HG02623 (cell line): Measurements from ENCODE around the gene DHRSX.
"Not testable (repeated sequence)": the region's sequence is repeated elsewhere in the genome, so short reads cannot be mapped to it uniquely, and the experiment has no call there.

Experiments used
- ATAC-seq: cut with Tn5 transposase; IDR thresholded peaks from one replicate; pipeline ENCODE4 v1.9.1; 2021; ENCODE audit warnings: moderate library complexity; ENCODE audit not compliant: unreplicated experiment

DHRSX gene

GRCh38 chrX:2477313-2477712 lies 23.5 kb downstream of the DHRSX start:
- ATAC-seq = not testable (repeated sequence)

- ATAC-seq = no peak
Measured at GRCh38 chrX:2474963-2475726, 25.6 kb downstream of the DHRSX start.

DNA sequence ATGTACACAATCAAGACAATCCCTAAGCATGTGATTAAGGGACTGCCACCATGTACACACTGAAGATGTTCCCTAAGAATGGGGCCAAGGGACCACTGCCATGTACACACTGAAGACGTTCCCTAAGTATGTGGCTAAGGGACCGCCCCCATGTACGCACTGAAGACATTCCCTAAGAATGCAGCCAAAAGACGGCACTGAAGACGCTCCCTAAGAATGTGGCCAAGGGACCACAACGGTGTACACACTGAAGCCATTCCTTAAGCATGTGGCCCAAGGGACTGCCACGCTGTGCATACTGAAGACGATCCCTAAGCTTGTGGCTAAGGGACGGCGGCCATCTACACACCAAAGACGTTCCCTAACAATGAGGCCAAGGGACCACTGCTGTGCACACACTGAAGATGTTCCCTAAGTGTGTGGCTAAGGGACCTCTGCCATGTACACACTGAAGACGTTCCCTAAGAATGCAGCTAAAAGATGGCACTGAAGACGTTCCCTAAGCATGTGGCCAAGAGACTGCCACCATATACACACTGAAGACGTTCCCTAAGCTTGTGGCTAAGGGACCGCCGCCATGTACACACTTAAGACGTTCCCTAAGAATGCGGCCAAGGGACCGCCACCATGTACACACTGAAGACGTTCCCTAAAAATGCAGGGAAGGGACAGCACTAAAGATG lies 26.4 kb downstream of the DHRSX start:
- ATAC-seq = no peak

DNA sequence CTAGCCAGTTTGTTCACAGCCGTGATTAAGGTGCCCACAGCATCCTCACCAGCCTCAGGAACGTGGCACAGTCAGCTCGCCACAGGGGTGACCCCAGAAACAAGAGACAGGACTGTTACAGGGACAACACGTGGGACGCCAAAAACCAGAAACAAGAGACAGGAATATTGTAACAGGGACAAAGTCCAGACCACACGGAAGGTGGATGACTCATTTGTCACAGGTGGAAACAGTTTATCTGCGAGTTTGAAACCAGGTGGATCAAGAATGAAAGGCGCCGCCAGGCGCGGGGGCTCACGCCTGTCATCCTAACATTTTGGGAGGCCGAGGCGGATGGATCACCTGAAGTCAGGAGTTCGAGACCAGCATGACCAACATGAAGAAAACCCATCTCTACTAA lies 27.7 kb downstream of the DHRSX start:
- ATAC-seq = not testable (repeated sequence)

GRCh38 chrX:2471641-2472040 lies 29.1 kb downstream of the DHRSX start:
- ATAC-seq = no peak

DNA sequence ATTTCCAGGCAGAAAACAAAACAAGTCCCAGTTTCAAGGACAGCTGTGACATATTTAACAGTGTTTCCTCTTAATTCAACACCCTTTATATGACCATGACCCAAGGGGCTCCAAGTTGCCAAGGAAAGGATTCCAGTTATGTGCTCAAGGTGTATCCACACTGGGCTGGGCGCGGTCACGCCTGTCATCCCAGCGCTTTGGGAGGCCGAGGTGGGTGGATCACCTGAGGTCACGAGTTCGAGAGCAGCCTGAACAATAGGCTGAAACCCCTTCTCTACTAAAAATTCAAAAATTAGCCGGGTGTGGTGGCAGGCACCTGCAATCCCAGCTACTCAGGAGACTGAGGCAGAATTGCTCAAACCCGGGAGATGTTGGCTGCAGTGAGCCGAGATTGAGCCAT lies 29.6 kb downstream of the DHRSX start:
- not testable (repeated sequence) for ATAC-seq

- ATAC-seq = not testable (repeated sequence)
Measured at GRCh38 chrX:2469852-2470251, 30.9 kb downstream of the DHRSX start.

DNA sequence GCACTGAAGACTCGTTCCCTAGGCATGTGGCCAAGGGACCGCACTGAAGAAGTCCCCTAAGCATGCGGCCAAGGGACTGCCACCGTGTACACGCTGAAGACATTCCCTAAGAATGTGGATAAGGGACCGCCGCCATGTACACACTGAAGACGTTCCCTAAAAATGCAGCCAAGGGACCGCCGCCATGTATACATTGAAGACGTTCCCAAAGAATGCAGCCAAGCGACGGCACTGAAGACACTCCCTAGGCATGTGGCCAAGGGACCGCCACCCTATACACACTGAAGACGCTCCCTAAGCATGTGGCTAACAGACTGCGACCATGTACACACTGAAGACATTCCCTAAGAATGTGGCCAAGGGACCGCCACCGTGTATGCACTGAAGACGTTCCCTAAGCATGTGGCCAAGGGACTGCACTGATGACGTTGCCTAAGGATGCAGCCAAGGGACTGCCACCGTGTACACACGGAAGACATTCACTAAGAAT lies 31.5 kb downstream of the DHRSX start:
- no peak for ATAC-seq

DNA sequence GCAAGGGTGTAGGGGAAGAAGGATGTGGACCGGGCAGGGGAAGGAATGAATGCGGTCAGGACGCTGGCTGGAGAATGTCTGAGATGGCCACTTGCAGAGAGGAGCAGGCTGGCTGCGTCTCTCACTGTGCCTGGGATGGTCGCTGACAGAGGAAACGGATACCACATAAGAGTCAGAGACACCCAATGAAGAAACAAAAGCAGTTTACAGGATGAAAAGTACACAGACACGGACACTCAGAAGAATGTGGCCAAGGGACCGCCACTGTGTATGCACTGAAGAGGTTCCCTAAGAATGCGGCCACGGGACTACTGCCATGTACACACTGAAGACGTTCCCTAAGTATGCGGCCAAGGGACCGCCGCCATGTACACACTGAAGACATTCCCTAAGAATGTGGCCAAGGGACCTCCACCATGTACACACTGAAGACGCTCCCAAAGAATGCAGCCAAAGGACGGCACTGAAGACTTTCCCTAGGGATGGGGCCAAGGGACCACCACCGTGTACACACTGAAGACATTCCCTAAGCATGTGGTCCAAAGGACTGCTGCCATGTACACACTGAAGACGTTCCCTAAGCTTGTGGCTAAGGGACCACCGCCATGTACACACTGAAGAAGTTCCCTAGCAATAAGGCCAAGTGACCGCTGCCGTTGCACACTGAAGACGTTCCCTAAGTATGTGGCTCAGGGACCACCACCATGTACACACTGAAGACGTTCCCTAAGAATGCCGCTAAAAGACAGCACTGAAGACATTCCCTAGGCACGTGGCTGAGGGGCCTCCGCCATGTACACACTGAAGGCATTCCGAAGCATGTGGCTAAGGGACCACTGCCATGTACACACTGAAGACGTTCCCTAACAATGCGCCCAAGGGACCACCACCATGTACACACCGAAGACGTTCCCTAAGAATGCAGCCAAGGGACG lies 32.2 kb downstream of the DHRSX start:
- ATAC-seq = no peak

GRCh38 chrX:2466876-2467656 lies 33.7 kb downstream of the DHRSX start:
- no peak for ATAC-seq

GRCh38 chrX:2464677-2465166 lies 36.1 kb downstream of the DHRSX start:
- ATAC-seq = no peak

GRCh38 chrX:2463973-2464676 lies 36.7 kb downstream of the DHRSX start:
- no peak for ATAC-seq

DNA sequence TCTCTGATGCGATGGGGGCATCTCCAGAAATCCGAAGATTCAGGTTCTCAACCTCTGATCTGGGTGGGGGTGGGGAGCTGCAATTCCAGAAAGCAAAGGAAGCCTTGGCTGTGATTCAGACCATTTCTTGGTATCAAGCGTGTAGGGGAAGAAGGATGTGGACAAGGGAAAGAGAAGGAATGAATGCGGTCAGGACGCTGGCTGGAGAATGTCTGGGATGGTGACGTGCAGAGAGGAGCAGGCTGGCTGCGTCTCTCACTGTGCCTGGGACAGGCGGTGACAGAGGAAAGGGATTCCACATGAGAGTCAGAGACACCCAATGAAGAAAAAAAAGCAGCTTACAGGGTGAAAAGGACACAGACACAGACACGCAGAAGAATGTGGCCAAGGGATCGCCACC lies 37.3 kb downstream of the DHRSX start:
- ATAC-seq = not testable (repeated sequence)

- ATAC-seq = no peak
Measured at GRCh38 chrX:2462780-2463179, 38.0 kb downstream of the DHRSX start.

- ATAC-seq = no peak
Measured at GRCh38 chrX:2462074-2462473, 38.7 kb downstream of the DHRSX start.

DNA sequence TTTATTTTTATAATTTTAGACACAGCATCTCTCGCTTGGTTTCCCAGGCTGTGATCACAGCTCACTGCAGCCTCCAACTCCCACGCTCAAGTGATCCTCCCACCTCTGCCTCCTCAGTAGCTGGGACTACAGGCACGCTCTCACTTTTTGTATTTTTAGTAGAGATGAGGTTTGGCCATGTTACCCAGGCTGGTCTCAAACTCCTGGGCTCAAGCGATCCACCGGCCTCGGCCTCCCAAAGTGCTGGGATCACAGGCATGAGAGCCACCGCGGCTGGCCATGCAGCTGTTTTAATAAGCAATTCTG lies 39.1 kb downstream of the DHRSX start:
- ATAC-seq = no peak

DNA sequence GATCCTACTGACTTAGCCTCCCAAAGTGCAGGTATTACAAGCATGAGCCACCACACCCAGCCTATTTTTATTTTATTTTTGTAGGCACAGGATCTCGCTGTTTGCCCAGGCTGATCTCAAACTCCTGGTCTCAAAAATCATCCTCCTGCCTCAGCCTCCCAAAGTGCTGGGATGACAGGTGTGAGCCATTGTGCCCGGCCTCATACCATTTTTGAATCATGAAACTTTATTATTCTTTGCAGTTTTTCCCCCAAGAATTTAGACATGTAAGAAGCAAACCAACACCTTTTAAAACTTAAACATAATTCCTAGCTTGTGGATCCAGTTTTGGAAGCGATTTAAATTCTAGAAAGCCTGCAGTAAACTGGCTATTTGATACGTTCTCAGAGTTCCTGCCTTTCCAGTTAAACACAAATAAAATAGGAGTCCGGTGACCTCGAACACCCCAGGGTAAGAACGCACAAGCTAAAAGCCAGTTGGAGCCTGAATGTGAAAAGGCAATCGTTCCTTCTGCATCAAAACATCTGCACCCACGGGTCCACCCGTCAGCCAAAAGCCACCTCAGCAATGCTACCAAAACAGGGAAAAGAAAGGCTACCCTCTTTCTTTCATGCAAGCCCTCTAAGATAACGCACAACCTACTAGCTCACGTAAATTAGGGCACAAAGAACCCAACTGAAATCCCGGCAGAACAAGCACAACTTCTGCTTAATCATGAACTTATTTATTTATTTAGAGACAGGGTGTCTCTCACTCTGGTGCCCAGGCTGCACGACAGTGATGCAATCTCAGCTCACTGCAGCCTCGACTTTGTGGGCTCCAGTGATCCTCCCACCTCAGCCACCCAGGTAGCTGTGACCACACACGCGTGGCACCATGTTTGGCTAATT lies 39.7 kb downstream of the DHRSX start:
- ATAC-seq = not testable (repeated sequence)

DNA sequence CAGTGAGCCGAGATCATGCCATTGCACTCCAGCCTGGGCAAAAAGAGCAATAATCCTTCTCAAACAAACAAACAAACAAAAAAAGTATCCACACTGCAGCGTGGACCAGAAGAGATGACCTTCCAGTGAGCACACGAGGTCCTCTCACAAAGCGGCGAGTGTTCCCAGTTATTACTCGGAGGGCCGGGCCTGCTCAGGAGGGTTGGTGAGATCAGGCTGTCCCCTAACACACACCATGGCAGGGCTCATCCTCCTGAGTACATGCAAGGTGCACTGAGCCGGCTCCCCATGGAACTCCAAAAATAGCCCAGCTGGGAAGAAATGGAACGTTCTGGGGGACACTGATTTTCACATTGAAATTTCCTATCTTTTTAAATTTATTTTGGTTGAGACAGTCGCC lies 40.7 kb downstream of the DHRSX start:
- ATAC-seq = not testable (repeated sequence)

GRCh38 chrX:2458309-2458708 lies 42.5 kb downstream of the DHRSX start:
- no peak for ATAC-seq
